ENCODE measurements around the gene LAMA2. TPM values are rescaled to one million over a fixed set of nuclear protein-coding genes. Genes with fewer than 3 reads are reported as not detected.

LAMA2 gene
- total RNA-seq, 1 experiment from 2014 or later: 0.04 TPM

DNA sequence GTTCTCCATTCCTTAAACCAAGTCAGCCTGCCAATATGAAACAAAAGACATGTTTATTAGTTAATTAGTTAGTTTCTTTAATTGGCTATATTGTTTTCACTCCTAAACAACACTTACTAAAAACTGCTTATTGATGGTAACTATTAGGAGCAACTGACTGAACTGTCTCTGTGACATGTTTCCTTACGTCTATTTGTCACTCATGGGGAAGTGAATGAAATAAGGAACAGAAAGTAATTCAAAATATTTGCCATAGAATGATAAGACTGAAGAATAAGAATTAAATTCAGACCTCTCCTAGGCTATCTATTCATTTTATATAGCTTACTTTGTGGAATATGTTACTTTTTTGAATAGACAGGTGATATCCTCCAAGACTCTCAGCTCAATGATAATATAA lies 217.2 kb downstream of the LAMA2 start:
- Histone ChIP-seq H3K4me2 (ENCODE audit: low read depth, low read length, poor library complexity, severe bottlenecking) (no peak overlapping the region), H3K9ac (ENCODE audit: low read length) (no peak overlapping the region), H3K4me1 (ENCODE audit: low read length) (no peaks in the 10 kb centered on the region), H3K79me2 (ENCODE audit: low read length) (no peaks in the 10 kb centered on the region), H3K9me2 (replicated peaks; ENCODE audit: insufficient read depth, low read length) (no peaks in the 10 kb centered on the region), H3K9me3 (ENCODE audit: low read length) (peaks cover 17% of the 10 kb centered on the region; the same call in 1 of the 2 replicates), H3K27me3 (ENCODE audit: low read length) (no peaks in the 10 kb centered on the region), H3K27ac (ENCODE audit: low read length) (no peak overlapping the region), H3K4me3 (ENCODE audit: low read length) (no peak overlapping the region), H3K36me3 (ENCODE audit: insufficient read depth, low read length) (no peaks in the 10 kb centered on the region), H4K20me1 (ENCODE audit: insufficient read depth, low read depth, low read length) (no peaks in the 10 kb centered on the region), H2AFZ (ENCODE audit: low read length) (no peak overlapping the region)
- DNase-seq: no peak

DNA sequence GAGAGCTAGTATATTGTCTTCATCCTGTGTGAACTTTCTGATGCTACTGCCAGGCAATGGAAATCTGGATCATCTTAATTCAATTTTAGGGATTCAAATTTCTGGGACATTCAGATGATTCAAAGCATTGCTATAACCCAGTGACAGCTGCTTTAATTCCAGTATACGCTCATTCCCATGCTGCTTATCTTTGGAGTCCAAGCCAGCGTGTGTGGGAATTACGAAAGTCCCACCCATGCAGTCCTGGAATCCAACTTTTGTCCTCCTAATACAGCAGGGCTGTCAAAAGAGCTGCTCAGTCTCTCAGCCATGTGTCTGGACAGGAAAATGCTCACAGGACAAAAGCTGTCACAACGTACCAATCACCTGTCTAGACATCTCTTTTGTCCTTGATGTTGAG lies 219.8 kb downstream of the LAMA2 start:
- no peaks in the 10 kb centered on the region for H3K27me3 ChIP-seq (ENCODE audit: low read length)

DNA sequence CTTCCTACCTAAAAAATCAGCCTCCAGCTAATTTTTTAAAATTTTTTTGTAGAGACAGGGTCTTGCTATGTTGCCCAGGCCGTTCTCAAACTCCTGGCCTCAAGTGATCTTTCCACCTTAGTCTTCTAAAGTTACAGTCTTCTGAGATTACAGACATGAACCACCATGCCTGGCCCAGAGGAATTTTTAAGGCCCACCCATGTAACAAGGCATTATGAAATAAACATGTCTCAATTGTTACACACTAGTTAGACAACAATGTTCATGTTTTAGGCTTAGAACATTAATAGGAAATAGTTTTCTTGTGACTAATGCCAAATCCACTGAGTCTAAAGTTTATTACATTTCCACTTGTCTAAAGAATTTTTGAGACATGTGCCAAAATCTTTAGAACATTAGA lies 221.2 kb downstream of the LAMA2 start:
- H3K9me3 ChIP-seq (ENCODE audit: low read length): peaks cover 28% of the 10 kb centered on the region
- H3K27ac ChIP-seq (ENCODE audit: low read length): no peak overlapping the region
- H3K36me3 ChIP-seq (ENCODE audit: insufficient read depth, low read length): no peaks in the 10 kb centered on the region
- H3K4me2 ChIP-seq (ENCODE audit: low read depth, low read length, poor library complexity, severe bottlenecking): no peak overlapping the region
- no peaks in the 10 kb centered on the region for H3K9me2 ChIP-seq (replicated peaks; ENCODE audit: insufficient read depth, low read length)
- H4K20me1 ChIP-seq (ENCODE audit: insufficient read depth, low read depth, low read length): no peaks in the 10 kb centered on the region
- no peak overlapping the region for H2AFZ ChIP-seq (ENCODE audit: low read length)
- H3K9ac ChIP-seq (ENCODE audit: low read length): no peak overlapping the region
- no peaks in the 10 kb centered on the region for H3K27me3 ChIP-seq (ENCODE audit: low read length)
- no peak for DNase-seq
- H3K4me1 ChIP-seq (ENCODE audit: low read length): no peaks in the 10 kb centered on the region
- H3K4me3 ChIP-seq (ENCODE audit: low read length): no peak overlapping the region
- no peaks in the 10 kb centered on the region for H3K79me2 ChIP-seq (ENCODE audit: low read length)

More for the DNA sequence above, 219.8 kb downstream of the LAMA2 start:
- no peak overlapping the region for H3K4me2 ChIP-seq (ENCODE audit: low read depth, low read length, poor library complexity, severe bottlenecking)
- no peak overlapping the region for H3K4me3 ChIP-seq (ENCODE audit: low read length)
- no peak overlapping the region for H3K9ac ChIP-seq (ENCODE audit: low read length)
- H3K9me3 ChIP-seq (ENCODE audit: low read length): peaks cover 26% of the 10 kb centered on the region
- no peak for DNase-seq
- H3K4me1 ChIP-seq (ENCODE audit: low read length): no peaks in the 10 kb centered on the region
- H4K20me1 ChIP-seq (ENCODE audit: insufficient read depth, low read depth, low read length): no peaks in the 10 kb centered on the region
- H3K79me2 ChIP-seq (ENCODE audit: low read length): no peaks in the 10 kb centered on the region
- no peaks in the 10 kb centered on the region for H3K36me3 ChIP-seq (ENCODE audit: insufficient read depth, low read length)
- H3K27ac ChIP-seq (ENCODE audit: low read length): no peak overlapping the region
- no peak overlapping the region for H2AFZ ChIP-seq (ENCODE audit: low read length)
- no peaks in the 10 kb centered on the region for H3K9me2 ChIP-seq (replicated peaks; ENCODE audit: insufficient read depth, low read length)

DNA sequence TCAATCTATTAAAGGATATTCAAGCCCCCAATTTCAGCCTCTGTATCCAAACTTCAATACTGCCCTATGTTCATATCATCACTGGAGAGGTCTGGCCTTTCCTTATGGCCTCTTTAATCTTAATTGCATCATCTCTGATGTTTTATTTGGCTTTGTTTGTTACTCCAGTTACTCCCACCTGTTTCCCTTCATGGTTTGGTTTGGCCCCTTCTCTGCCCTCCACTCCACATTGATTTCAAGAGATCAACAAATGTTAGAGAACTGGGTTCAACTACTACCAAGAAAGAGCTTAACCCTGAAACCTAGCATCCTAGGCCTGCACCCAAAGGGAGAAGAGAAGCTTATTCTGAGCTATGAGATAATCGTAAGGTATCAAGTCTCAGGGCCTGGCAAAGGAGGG lies 221.6 kb downstream of the LAMA2 start:
- Histone ChIP-seq H3K4me2 (ENCODE audit: low read depth, low read length, poor library complexity, severe bottlenecking) (no peak overlapping the region), H3K36me3 (ENCODE audit: insufficient read depth, low read length) (no peaks in the 10 kb centered on the region), H3K9me2 (replicated peaks; ENCODE audit: insufficient read depth, low read length) (no peaks in the 10 kb centered on the region), H3K79me2 (ENCODE audit: low read length) (no peaks in the 10 kb centered on the region), H2AFZ (ENCODE audit: low read length) (no peak overlapping the region), H3K27ac (ENCODE audit: low read length) (no peak overlapping the region), H3K9me3 (ENCODE audit: low read length) (peaks cover 27% of the 10 kb centered on the region), H3K9ac (ENCODE audit: low read length) (no peak overlapping the region), H3K4me1 (ENCODE audit: low read length) (no peaks in the 10 kb centered on the region), H4K20me1 (ENCODE audit: insufficient read depth, low read depth, low read length) (no peaks in the 10 kb centered on the region), H3K4me3 (ENCODE audit: low read length) (no peak overlapping the region), H3K27me3 (ENCODE audit: low read length) (no peaks in the 10 kb centered on the region)
- no peak for DNase-seq

DNA sequence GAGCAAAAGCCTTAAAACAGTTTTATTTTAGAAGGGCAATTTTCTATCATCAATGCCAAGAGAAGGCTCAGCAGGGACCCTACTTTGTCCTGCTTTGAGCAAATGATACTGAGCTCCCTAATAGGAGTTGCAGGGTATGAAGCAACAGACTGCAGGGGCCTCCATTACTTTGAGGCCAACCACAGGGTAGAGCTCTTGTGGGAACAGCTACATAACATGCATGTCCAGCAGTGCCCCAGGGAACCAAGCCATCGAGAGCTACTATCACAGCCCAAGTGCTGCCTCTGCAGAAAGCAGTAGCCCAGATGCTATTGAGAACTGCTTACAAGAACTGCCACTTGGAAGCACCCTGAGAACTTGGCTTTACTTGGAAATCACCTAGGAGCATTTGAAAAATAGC lies 222.1 kb downstream of the LAMA2 start:
- Histone ChIP-seq H3K36me3 (ENCODE audit: insufficient read depth, low read length) (no peaks in the 10 kb centered on the region), H3K9ac (ENCODE audit: low read length) (no peak overlapping the region), H3K79me2 (ENCODE audit: low read length) (no peaks in the 10 kb centered on the region), H2AFZ (ENCODE audit: low read length) (no peak overlapping the region), H3K9me3 (ENCODE audit: low read length) (peaks cover 27% of the 10 kb centered on the region), H3K27ac (ENCODE audit: low read length) (no peak overlapping the region), H3K4me2 (ENCODE audit: low read depth, low read length, poor library complexity, severe bottlenecking) (no peak overlapping the region), H3K9me2 (replicated peaks; ENCODE audit: insufficient read depth, low read length) (no peaks in the 10 kb centered on the region), H3K4me1 (ENCODE audit: low read length) (no peaks in the 10 kb centered on the region), H3K4me3 (ENCODE audit: low read length) (no peak overlapping the region), H4K20me1 (ENCODE audit: insufficient read depth, low read depth, low read length) (no peaks in the 10 kb centered on the region), H3K27me3 (ENCODE audit: low read length) (no peaks in the 10 kb centered on the region)
- no peak for DNase-seq

DNA sequence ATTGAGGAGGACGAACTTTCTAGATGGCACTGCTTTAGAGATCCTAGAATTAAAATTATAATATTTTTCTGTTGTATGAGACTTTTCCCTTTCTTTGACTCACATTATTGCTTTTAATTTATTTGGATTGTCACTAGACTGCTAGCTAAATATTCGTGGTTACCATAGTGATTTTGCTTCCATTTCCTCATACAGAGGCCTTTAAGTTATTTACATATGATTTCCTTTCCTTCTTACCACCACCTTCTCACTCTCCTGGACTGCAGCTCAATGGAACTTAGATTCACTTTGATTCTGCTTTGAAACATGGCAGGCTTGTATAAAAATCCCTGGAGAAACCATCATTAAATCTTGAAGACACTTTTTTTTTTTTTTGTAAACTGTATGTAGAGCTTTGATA lies 222.9 kb downstream of the LAMA2 start:
- Histone ChIP-seq H3K9ac (ENCODE audit: low read length) (no peak overlapping the region), H3K4me1 (ENCODE audit: low read length) (no peaks in the 10 kb centered on the region), H3K9me2 (replicated peaks; ENCODE audit: insufficient read depth, low read length) (no peaks in the 10 kb centered on the region), H3K27ac (ENCODE audit: low read length) (no peak overlapping the region), H3K4me2 (ENCODE audit: low read depth, low read length, poor library complexity, severe bottlenecking) (no peak overlapping the region), H4K20me1 (ENCODE audit: insufficient read depth, low read depth, low read length) (no peaks in the 10 kb centered on the region), H3K9me3 (ENCODE audit: low read length) (peaks cover 29% of the 10 kb centered on the region), H3K36me3 (ENCODE audit: insufficient read depth, low read length) (no peaks in the 10 kb centered on the region), H3K79me2 (ENCODE audit: low read length) (no peaks in the 10 kb centered on the region), H3K27me3 (ENCODE audit: low read length) (no peaks in the 10 kb centered on the region), H3K4me3 (ENCODE audit: low read length) (no peak overlapping the region), H2AFZ (ENCODE audit: low read length) (no peak overlapping the region)
- no peak for DNase-seq

DNA sequence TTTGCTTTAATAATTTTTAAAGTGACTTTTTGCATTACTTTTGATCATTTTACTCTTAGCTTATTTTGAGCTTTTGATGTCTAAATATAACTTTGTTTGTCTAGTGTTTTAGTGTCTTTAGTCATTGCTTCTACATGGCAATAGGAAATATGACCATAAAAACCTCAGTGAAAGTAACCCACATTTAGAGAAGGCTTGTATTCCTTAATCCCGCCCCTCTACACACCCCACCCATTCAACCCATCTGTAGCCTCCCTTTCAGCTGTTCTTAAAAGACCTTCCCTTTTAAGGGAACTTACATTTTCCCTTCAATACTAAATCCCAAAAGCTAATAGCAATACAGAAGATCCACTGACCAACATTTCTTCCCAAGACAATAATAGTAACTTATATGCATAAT lies 225.4 kb downstream of the LAMA2 start:
- Histone ChIP-seq H2AFZ (ENCODE audit: low read length) (no peak overlapping the region), H3K9me2 (replicated peaks; ENCODE audit: insufficient read depth, low read length) (no peaks in the 10 kb centered on the region; the same call in 1 of the 2 replicates), H3K4me2 (ENCODE audit: low read depth, low read length, poor library complexity, severe bottlenecking) (no peak overlapping the region), H3K36me3 (ENCODE audit: insufficient read depth, low read length) (no peaks in the 10 kb centered on the region), H3K9me3 (ENCODE audit: low read length) (peaks cover 33% of the 10 kb centered on the region; the same call in 1 of the 2 replicates), H3K27me3 (ENCODE audit: low read length) (no peaks in the 10 kb centered on the region), H3K27ac (ENCODE audit: low read length) (no peak overlapping the region), H3K79me2 (ENCODE audit: low read length) (no peaks in the 10 kb centered on the region), H3K4me1 (ENCODE audit: low read length) (no peaks in the 10 kb centered on the region), H3K4me3 (ENCODE audit: low read length) (no peak overlapping the region), H4K20me1 (ENCODE audit: insufficient read depth, low read depth, low read length) (no peaks in the 10 kb centered on the region), H3K9ac (ENCODE audit: low read length) (no peak overlapping the region)
- DNase-seq: no peak

DNA sequence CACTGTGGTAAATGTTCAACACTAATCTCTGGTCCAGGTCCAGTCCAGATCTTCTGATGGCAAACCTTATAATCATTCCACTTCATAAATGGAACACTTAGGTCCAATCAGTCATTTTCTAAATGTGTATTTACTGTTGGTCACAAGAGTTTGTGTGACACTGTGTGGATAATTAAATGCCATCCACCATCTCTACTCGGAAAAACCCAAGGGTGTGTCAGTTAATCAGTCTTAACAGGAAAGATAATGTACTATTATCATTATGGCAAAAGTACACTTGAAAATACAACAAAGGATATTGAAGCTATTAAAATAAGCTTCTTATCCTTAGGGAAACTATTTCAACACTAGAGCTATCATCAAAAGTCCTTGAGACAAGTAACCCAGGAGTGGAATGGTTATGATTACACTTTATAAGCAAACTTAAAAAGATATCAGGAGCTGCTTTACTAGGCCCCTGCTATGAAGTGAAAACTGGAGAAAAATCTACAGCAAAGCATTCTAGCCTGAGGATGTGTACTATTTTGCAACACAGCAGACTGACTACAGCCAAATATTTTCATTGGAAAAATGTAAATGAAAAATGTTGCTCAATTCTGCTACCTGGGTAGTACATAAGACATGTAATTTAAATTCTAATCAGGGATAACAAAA lies 227.9 kb downstream of the LAMA2 start:
- Histone ChIP-seq H2AFZ (ENCODE audit: low read length) (no peak overlapping the region), H3K4me1 (ENCODE audit: low read length) (no peaks in the 10 kb centered on the region), H3K9me3 (ENCODE audit: low read length) (peaks cover 29% of the 10 kb centered on the region; the same call in 1 of the 2 replicates), H3K27me3 (ENCODE audit: low read length) (no peaks in the 10 kb centered on the region), H4K20me1 (ENCODE audit: insufficient read depth, low read depth, low read length) (no peaks in the 10 kb centered on the region), H3K9me2 (replicated peaks; ENCODE audit: insufficient read depth, low read length) (no peaks in the 10 kb centered on the region; the same call in 1 of the 2 replicates), H3K4me2 (ENCODE audit: low read depth, low read length, poor library complexity, severe bottlenecking) (no peak overlapping the region), H3K36me3 (ENCODE audit: insufficient read depth, low read length) (no peaks in the 10 kb centered on the region), H3K4me3 (ENCODE audit: low read length) (no peak overlapping the region), H3K79me2 (ENCODE audit: low read length) (no peaks in the 10 kb centered on the region), H3K9ac (ENCODE audit: low read length) (no peak overlapping the region), H3K27ac (ENCODE audit: low read length) (no peak overlapping the region)
- no peak for DNase-seq
